ENCODE data around the gene SEL1L. TPM values are rescaled to one million over a fixed set of nuclear protein-coding genes. Genes with fewer than 3 reads are reported as not detected.

The SEL1L gene
- total RNA-seq, 1 donor from 2014 or later: 74.7 TPM

DNA sequence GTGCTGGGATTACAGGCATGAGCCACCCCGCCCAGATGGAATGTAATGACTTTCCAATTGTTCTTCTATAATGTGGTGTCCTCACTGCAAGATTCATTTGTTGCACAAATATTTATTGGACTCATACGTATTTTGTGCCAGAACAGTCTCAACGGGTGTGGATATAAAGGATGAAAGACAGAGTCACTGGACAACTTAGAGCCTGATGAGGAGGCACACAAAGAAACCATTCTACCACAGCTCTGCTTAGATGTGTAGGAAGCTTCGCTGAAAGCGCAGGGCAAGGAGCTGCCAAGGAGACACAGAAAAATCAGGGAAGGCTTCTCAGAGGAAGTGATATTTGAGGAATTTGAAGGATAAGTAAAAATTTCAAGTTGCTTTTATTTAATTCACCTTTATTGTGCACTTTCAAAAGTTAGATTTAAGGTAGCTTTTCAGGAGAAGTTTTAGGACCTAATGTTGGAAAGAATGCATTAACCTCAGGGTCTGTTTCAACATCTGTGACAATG is 92.0 kb downstream of the SEL1L start:
- Mint-ChIP-seq H3K27ac (no peak overlapping the region), H3K4me1 (peaks cover 4% of the 10 kb centered on the region), H3K27me3 (ENCODE audit: low read depth) (peaks cover 44% of the 10 kb centered on the region), H3K36me3 (no peaks in the 10 kb centered on the region), H3K4me3 (no peak overlapping the region), H3K9me3 (peaks cover 11% of the 10 kb centered on the region)
- TF ChIP-seq, protein P1, sequence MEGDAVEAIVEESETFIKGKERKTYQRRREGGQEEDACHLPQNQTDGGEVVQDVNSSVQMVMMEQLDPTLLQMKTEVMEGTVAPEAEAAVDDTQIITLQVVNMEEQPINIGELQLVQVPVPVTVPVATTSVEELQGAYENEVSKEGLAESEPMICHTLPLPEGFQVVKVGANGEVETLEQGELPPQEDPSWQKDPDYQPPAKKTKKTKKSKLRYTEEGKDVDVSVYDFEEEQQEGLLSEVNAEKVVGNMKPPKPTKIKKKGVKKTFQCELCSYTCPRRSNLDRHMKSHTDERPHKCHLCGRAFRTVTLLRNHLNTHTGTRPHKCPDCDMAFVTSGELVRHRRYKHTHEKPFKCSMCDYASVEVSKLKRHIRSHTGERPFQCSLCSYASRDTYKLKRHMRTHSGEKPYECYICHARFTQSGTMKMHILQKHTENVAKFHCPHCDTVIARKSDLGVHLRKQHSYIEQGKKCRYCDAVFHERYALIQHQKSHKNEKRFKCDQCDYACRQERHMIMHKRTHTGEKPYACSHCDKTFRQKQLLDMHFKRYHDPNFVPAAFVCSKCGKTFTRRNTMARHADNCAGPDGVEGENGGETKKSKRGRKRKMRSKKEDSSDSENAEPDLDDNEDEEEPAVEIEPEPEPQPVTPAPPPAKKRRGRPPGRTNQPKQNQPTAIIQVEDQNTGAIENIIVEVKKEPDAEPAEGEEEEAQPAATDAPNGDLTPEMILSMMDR (IDR thresholded peaks at IDR 0.05; ENCODE audit: unreplicated experiment): no peak
- no peak for DNase-seq (ENCODE audit: low spot score in 2 of 2, unreplicated experiment in 2 of 2)

DNA sequence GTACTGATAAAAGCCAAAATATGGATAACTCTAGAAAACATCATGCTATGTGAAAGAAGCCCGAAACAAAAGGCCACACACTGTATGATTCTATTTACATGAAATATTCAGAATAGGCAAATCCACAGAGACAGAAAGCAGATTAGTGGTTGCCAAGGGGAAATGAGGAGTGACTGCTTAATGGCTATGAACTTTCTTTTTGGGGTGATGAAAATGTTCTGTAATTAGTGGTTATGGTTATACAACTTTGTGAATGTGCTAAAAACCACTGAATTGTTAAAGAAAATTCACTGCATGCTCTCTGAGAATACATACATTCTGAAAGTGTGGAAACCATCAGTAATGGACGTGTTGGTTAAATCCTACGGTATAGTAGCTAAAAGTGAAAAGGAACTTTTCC is 93.6 kb downstream of the SEL1L start:
- Mint-ChIP-seq H3K27ac (no peak overlapping the region), H3K27me3 (ENCODE audit: low read depth) (peaks cover 49% of the 10 kb centered on the region), H3K9me3 (peaks cover 11% of the 10 kb centered on the region), H3K4me1 (peaks cover 11% of the 10 kb centered on the region), H3K4me3 (no peak overlapping the region), H3K36me3 (no peaks in the 10 kb centered on the region)
- DNase-seq (ENCODE audit: low spot score in 2 of 2, unreplicated experiment in 2 of 2): no peak
- TF ChIP-seq, protein P1 (IDR thresholded peaks at IDR 0.05; ENCODE audit: unreplicated experiment): no peak

DNA sequence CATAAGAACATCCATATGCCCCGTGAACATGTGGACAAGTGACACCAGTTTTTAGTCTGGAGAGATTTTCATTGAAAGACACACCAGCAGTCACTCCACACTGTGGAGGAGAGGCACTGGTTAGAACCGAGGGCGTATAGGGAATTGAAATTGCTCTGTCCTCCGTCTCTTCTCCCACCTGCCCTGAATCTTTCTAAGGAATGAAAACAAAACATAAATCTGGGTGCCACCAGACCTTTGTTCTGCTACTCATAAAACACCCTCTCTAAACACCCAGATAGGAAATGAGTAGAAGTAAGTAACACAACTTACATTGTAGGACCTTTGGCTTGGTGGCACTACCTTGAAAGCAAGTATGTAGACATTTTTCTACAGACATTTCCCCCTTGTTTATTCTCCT is 96.4 kb downstream of the SEL1L start:
- Mint-ChIP-seq H3K27ac (no peak overlapping the region), H3K9me3 (no peaks in the 10 kb centered on the region), H3K36me3 (no peaks in the 10 kb centered on the region), H3K4me1 (peaks cover 27% of the 10 kb centered on the region), H3K27me3 (ENCODE audit: low read depth) (peaks cover 53% of the 10 kb centered on the region), H3K4me3 (peak overlapping the region; percentile 70)
- no peak for DNase-seq (ENCODE audit: low spot score in 2 of 2, unreplicated experiment in 2 of 2)
- TF ChIP-seq, protein P1 (IDR thresholded peaks at IDR 0.05; ENCODE audit: unreplicated experiment): no peak

DNA sequence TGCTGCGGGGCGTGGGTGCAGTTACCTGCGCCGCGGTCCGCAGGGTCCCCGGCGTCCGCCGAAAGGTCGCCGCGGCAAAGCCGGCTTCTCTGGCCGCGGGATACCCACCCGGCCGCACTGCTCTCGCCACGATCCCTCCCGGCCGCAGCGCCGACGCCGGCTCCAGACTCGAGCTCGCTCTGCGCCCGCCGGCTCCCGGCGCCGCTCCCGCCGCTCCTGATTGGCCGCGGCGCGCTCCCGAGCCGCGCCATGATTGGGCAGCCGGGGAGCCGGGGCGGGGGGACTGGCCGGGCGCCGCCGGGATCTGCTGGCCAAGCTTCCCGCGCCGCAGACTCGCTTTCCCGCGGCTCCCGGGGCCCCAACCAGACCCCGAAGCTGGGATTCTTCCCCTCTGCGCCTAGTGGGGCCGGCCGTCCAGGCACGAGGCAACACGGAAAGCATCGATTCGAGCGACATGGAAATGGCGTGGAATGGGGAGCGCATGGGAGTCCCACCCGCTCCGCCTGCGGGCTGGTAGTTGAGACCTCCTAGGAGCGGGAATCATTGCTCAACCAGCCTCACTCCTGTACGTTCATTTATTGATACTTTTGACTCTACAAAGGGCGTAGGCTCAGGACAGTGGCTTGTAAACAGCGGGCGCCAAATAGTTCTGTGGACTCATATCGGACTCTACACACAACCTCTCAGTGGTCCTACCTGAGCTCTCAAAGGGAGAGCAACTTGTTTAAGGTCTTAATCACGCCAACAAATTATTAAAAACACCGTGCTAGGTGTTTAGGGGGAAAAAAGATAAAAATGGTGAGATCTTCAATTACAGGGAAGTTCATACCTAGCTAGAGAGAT is 97.1 kb downstream of the SEL1L start:
- peaks cover 49% of the 10 kb centered on the region for H3K27me3 Mint-ChIP-seq (ENCODE audit: low read depth)
- no peaks in the 10 kb centered on the region for H3K36me3 Mint-ChIP-seq
- peak; percentile 64 to 86 for DNase-seq (ENCODE audit: low spot score in 2 of 2, unreplicated experiment in 2 of 2)
- peaks cover 27% of the 10 kb centered on the region for H3K4me1 Mint-ChIP-seq
- H3K4me3 Mint-ChIP-seq: peak overlapping the region; percentile 70
- no peak overlapping the region for H3K27ac Mint-ChIP-seq
- no peaks in the 10 kb centered on the region for H3K9me3 Mint-ChIP-seq
- TF ChIP-seq, protein P1 (IDR thresholded peaks at IDR 0.05; ENCODE audit: unreplicated experiment): no peak

DNA sequence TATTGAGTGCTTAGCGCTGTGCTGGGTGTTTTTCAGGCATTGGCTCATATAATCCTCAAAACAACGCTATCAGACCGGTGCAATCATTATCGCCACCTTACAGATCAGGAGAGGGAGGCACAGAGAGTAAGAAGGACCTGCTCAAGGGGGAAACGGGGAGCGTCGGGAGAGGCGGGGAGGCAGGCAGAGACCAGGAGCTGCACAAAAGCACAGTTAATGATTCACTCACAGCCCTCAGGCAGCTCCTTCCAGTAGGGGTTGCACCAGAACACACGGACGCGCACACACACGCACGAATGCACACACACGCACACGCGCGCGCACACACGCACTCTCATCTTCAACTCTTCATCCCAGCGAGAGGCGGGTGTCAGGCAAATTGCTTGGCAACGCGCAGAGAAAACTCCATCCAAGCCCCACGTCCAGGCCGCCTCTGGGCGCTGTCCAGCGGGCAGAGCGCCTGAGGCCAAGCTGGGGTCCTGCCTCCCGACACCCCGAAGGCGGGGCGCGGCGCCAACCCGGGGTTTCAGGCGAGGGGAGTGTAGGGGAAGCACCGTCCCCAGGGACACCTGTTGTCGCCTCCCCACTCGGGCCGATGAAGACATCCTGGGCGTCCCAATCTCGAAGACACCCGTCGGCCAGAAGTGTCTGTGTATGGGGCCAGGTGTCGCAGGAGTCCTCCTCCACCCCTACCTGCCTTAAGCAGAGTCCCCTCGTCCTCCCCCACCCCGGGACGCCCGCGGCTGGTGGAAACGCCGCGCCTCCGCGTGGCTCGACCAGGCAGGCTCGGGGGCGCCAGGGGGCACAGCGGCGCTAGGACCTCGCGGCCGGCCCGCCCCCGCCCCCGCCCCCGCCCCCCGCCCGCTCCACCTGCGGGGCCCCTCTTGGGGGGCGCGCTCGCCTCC is 98.0 kb downstream of the SEL1L start:
- peaks cover 27% of the 10 kb centered on the region for H3K4me1 Mint-ChIP-seq
- no peaks in the 10 kb centered on the region for H3K9me3 Mint-ChIP-seq
- peak in 1 of 2 experiments; percentile 65 for DNase-seq (ENCODE audit: low spot score in 2 of 2, unreplicated experiment in 2 of 2)
- no peaks in the 10 kb centered on the region for H3K36me3 Mint-ChIP-seq
- TF ChIP-seq, protein P1 (IDR thresholded peaks at IDR 0.05; ENCODE audit: unreplicated experiment): no peak
- peak overlapping the region; percentile 68 for H3K4me3 Mint-ChIP-seq
- peaks cover 42% of the 10 kb centered on the region for H3K27me3 Mint-ChIP-seq (ENCODE audit: low read depth)
- peak overlapping the region; percentile 37 for H3K27ac Mint-ChIP-seq

All from mesothelial cell of epicardium (in vitro differentiated cells).